ENCODE data around the gene TMEM30A.

Gene TMEM30A

DNA sequence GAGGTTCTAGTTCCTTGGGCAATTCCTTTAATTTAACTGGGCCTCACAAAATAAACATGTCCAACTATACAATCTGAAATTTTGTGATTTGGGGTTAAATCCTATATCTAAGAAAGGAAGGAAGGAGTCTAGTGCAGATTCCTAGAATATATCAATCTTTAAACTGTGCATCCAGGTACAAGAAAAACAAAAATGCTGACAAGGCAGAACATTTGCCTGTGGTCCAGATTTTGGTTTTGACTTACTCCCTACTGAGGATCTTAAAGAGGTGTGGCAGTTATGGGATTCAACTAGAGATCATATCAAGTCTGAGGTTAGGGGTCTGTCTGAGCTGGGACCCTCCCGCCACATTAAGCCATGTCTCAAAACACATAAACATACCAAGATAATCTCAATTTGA lies 23.3 kb downstream of the TMEM30A start:
- no peak for DNase-seq

DNA sequence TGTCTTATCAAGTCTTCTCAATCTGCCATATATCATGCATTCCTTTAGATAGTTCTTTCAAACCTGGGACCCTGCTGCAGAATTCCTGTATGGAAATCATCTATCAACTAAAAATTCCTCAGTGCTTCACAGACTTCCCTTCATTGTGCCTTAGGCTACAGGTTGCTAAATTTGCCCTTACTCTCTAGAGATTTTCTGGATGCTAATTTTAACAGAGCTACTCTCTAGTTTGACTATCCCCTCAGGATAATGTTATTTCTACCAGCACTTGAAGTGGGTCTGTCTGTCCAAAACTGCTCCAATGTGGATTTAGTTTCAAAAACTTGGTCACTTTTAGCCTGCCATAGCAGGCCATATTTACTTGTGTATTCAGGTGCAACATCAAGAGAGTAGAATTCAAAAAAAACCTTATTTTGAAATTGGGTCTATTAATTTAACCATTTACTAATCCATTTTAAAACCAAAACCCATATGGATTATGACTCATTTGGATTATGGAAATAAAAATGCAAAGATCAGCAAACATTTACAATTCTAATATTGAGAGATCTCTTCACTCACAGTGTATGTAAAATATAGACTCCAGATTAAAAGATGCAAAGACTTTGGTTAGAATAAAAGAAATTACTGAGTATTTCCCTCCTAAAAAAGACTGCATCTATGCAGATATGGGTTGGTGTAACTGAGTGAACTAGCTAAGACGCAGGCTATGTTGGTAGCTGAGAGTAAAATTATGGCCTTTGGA lies 27.1 kb downstream of the TMEM30A start:
- no peak for DNase-seq

DNA sequence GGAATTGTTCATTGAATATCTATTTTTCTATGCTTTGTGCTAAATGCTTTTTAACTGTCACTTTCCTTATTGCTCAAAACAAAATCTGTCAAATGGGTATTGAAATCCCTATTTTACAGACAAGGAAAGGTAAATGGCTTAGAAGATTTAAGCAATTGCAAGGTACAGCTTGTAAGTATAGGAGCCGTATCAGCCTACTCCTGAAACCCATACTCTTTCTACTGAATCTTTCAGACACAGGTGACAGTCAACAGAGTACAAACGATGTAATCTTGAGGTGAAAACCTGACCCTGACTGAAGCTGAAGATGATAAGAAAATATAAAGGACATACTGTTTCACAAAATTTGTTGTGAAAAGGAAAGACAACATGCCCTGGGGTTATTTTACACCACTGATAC lies 34.0 kb downstream of the TMEM30A start:
- no peak for DNase-seq

DNA sequence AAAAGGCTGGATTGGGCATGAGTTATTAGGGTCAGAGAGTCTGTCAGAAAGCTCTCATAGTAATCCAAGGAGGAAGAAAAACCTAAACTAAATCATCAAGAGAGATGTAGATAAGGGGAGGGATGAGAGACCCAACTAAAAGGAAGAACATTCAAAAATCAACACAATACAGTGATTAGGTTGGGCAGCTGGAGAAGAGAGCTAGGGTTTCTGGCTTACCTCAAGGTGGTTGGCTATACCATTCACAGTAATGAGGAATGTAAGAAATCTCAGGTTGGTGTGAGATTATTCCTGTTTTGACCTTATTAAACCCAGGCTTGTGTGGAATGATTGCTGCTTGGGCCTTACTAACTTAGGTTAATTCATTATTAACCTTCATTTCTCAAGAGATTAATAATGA lies 34.8 kb downstream of the TMEM30A start:
- DNase-seq, result no peak

DNA sequence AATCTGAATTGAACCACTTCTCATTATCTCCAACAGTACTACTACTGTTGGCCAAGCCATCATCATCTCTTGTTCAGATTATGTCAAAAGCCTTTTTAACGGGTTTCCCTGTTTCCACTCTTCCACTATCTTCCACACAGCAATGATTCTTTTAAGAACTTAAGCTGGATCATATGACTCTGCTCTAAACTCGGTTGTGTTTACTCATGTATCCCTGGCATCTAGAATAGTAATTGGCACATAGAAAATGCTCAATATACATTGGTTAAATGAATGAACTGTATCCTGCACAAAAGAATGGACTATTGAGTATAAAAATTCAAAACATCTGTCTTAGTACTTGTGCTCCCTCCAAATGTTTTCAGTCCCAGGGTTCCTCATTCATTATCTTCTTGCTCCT lies 38.2 kb downstream of the TMEM30A start:
- no peak for DNase-seq

DNA sequence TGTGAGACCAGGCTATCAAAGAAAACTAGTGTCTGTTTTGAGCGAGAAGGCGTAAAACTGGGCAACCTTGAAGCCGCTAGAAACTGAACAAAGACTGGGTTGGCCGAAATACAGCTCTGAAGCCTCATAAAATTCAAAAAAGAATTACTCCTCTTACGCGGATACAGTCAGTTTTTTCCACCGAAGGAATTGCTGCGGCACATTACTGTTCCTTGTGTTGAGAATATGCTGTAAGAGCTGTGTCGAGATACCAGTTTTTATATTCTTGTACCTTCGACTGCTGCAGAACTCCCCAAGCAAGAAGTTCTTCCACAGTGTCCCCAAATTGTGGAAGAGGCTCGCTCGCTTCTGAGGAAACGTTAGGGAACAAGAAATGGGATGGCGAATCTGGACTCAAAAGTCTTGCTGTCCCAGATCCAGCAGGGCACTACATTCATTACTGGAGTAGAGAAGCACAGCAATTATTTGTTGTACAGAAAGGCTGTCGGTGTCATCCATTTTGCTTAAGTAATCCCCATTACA lies 40.5 kb downstream of the TMEM30A start:
- DNase-seq, result no peak

DNA sequence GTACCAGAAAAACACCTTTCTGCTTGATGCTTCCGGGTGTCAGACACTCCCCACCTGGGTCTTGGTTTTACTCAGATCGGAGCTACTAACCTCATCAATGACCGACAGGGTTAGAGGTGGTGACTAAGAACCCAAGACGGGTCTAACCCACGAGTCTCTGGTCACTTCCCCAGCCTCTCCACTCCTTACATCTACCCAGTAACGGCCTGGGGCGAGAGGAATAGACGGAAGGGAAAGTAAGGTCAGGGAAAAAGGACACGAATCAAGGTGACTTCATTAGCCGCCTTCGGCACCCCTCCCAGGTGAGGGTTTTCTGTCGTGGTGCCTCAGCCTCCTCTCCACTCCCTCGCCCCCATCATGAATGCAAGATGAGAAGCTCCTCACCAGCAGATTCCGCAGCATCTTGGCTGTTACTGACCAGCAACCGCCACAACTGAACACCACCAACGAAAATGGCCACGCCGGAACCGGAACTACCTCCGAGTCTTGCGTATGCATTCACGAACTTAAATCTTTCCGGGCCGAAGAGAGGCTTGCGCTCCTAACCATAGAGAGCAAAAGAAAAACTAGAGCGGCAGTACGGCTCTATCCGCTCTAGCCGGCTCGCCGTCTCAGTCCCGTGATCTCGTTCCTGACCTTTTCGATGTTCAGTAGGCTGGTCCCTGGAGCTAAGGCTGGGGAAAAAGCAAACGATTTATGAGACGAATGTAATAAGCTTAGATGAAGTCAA lies 41.1 kb downstream of the TMEM30A start, which contains the start of gene COX7A2:
Gene COX7A2, minus strand, starts transcription at position 469 of the 730 bp plus-strand sequence. Its CDS starts 67 bp downstream, at position 402.
- peak; percentile 98 for DNase-seq

DNA sequence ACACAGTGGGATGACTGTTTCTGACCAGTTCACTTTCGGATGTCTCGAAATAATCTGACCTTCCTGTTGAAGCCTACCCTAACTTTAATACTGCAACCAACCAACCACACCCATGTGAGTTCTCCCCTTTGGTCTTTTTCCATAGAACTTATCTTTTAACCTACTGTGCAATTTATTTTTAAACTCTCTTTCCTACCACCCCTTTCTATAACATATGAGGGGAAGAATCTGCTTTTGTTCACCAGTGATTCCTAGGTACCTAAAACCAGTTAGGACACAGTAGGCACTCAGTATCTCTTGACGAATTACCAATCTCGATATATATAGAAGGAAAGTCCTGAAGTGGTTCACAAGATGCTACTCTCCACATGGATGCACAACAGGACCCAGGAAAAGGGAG lies 48.0 kb downstream of the TMEM30A start:
- DNase-seq, result no peak

DNA sequence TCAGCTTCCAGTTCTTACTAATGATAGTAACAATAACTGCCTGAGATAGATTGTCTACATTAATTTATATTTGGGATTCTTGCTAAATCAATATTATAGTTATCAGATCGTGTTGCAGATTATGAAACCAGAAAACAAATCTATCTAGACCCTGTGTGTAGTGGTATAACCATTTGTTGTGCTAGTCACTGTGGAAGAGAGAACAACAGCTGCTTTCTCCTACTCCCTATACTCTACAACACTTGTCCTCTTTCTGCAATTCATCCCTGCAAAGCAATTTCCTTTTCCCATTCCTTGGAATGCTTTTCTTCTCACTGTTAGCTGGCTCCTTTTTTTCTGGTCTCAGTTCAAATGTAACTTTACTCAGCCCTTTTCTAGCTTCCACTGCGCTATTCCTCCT lies 49.3 kb downstream of the TMEM30A start:
- no peak for DNase-seq

DNA sequence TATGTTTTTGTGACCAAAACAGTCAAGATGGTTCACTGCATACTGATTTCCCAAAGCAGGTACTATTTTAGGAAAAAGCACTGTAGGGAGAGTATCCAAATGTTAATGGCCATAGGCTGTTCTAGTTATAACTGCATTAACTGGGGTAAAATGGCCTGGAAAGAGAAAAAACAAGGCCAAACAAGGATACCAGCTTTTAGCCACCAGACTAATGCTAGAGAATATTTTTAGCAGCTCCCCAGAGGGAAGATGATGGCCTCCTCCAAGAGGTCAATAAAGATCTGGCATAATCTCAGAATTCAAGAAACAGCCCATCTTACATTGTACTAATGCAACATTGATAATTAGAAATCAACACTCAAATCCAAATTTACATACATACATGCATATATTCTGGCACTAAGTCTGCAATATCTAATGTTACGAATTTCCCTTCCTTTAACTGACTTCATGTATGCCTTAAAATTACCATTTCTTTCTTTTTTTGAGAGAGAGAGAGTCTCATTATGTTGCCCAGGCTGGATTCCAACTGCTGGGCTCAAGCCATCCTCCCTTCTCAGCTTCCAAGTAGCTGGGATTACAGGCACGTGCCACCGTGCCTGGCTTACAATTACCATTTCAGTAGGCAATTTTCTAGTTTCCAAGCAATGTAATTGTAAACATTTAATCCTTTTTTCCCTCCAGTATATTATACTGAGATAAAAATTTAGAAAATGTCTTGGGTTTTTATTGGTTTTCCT lies 50.3 kb downstream of the TMEM30A start:
- DNase-seq, result no peak

DNA sequence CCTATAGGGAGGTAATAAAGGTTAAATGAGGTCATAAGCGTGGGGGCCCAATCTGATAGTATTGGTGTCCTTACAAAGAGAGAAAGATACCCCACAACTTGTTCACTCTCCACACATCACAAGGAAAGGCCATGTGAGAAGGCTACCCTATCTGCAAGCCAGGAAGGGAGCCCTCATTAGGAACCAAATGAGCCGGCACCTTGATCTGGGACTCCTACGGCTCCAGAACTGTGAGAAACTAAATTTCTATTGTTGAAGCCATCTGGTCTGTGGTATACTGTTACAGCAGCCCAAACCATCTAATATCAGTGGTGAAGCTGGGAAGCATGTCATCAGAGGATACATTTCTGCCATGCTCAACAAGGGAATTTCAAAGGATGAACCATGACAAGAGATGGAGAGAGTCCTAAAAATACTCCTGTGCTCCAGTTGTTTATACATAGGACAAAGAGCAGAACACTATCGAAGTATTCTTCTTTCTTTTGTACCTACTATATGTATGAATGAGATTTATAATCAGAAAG lies 51.4 kb downstream of the TMEM30A start:
- DNase-seq, result no peak

DNA sequence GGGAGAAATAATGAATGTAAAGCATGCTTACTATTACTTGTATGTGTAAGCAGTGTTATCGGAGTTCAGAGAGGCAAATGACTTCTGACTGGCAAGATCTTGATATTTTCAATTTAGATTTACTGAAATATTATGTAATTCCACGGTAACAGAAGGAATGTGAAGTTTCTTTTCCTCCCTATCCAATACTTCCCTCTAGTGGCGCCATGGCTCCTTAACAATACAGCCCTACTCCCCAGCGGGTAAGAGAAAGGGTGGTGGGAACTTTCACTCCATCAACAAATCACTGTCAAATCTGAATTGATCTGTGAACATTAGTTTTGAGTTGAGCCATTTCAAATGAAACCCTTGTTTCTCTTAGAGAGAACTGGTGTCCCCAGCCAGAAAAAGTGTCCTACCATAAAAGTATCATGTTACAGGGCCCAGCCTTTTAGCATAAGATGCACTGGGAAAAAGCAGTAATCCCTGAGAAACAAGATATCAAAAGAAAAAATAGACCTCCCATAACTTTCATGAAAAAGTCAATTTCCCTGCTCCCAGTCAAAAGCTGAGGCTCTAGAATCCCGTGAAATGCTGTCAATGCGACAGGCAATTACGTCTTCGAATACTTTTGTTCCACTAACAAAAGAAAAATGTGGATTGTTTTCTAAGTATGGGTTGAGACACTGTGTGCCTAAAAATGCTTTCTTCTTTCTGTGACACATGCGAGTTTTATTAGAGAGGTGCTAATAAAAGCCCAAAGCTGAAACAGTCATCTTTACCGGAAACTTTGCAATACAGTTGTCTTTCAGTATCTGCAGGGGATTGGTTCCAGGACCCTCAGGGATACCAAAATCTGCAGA lies 53.9 kb downstream of the TMEM30A start:
- peak; percentile 69 for DNase-seq

DNA sequence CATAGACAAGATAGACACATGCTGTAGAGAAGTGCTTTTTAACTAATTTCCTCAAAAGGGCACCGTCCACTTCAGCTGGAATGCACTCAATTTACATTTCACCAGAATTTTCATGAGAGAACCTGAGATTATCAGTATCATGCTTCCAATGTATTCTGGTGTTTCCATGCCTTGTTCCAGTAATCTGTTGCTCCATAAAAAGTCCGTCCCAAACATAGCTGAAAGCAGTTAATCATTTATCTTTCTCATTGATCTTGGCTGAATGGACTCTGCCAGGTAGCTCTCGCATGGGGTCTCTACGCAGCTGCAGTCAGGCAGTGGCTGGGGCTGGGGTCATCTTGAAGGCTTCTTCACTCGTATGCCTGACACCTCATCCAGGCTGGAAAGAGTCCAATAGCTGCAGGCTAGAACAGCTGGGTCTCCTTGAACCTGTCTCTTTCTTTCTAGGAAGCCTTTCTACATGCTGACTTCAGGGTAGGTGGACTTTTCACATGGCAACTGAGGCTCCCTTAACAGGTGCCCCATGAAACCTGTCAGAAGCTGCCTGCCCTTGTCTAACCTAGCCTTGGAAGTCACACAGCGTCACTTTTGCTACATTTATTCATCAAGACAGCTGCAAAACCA lies 60.2 kb downstream of the TMEM30A start:
- no peak for DNase-seq

DNA sequence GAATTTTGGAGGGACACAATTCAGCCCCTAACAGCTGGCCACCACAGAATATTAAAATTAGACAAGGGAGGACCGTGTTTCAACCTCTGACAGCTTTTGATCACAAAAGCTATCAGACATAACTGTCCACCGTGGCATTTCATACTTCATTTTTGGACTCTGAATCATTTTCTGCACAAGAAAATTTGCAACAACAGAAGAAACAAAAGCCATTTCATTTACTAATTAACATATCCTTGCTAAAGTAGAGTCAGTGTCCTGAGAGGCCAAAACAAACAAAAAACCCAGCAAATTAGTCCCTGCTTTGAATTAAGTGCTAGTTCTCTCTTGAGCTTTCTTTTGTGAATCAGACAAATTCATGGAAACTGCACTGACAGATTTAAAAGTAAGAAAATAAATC lies 61.2 kb downstream of the TMEM30A start:
- no peak for DNase-seq

DNA sequence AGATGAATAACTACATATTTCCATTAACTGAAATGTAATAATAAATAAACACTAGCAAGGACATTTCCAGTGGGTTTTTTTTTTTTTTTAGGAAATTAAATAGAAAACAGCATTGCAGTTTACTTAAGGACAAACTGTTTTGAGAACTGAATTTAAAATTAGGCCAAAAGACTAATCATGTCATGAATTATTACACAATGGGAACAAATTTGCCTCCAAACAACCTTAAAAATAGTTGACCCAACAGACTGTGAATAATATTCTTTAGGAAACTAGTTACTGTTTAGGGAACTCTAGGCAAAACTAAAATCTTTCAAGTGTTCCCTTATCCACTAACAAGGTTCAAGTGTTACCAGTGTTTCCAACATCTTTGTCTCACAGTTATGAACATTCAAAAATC lies 62.3 kb downstream of the TMEM30A start:
- DNase-seq, result no peak

DNA sequence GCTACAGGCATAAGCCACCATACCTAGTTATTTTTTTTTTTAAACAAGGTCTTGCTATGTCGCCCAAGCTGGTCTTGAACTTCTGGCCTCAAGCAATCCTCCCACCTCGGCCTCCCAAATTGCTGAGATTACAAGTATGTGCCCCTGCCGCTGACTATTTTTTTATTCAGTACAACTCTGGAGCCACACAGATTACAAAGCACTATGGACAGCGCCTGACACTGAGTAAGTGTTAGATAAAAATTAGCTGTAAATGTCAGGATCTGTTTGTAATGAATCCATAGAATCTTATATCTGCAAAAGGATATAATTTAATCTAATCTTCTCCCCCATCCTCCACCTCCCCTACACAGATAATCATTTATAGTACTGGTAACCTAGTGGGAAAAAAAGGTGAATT lies 63.5 kb downstream of the TMEM30A start:
- DNase-seq, result no peak

DNA sequence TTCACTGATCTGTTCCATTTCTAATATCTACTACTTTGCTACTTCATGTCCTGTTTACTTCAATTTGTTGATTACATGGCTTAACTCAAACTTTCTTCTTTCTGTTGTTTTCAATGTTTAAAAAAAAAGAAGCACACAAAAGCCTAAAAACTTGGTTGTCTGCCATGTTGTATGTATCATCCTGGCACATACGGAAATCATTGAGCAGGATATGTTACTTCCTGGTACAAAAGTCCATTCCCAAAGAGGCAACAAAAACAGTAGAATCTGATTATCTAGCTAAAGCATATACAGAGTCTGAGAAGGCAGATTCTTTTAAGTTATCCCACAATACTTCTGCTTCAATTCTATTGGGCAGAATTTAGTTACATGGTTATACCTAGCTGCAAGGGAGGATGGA lies 64.2 kb downstream of the TMEM30A start:
- no peak for DNase-seq

DNA sequence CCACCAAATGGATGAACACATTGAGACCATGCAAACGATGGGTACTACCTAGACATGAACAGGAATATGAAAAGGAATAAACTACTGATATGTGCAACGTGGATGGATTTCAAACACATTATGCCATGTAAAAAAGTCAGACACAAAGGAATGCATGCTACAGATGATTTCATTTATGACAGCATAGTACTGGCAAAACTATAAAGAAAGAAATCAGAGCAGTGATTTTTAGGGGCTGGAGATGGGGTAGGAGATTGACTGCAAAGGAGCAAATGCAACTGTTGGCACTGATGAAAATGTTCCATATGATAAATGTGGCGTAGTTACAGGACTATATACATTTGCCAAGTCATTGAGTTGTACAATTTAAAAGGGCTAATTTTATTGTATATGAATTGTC lies 65.3 kb downstream of the TMEM30A start:
- no peak for DNase-seq

DNA sequence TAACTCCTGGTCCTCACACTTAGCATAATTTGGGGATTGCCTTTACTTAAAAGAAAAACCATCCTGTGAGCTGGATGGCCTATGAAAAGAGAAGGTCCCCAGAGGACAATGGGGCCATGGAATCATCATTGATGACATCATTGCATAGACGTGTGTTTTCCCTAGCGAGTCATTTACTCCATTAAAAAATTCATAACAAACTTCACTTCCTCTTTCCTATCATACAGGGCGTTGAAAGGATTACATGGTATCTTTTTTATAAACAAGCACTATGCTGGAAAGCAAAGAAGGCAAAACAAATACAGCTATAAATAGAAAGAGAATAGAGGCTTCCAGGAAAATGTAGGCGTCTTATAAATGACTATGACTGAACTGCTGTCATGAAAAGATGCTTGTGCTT lies 67.4 kb downstream of the TMEM30A start:
- peak; percentile 75 for DNase-seq

DNA sequence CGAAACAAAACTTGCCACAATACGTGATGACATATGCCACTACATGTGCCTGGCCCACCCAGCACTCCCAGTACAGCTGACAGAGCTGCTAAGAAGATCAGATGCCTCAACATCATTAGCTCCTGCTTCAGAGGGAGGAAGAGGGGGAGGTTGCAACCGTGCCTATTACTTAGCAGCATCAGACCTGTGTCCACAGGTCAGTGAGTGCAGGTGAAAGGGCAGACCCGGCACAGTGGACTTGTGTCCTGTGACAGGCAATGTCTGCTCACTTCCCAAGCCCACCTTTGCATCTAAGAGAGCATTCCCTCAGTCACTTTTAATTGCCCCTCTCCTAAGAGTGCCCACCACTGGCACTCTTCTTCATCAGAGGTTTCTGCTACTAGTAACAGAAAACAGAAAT lies 69.3 kb downstream of the TMEM30A start:
- no peak for DNase-seq

DNA sequence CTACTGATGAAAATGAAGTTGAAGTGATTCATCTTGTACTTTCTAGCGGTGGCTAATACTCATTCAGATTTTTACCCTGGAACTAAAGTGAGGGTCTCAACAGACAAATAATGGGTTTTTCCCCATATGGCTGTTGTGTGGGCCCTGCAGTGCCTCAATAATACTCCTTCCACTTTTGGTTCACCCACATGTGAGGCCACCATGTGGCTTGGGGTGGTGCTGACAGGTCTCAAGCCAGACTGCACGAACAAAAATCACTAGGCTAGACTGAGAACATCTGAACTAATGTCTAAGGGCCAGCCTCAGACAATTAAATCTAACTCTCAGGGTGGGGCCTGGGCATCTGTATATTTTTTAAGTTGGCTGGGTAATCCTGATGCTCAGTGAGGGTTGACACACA lies 70.9 kb downstream of the TMEM30A start:
- DNase-seq, result no peak

DNA sequence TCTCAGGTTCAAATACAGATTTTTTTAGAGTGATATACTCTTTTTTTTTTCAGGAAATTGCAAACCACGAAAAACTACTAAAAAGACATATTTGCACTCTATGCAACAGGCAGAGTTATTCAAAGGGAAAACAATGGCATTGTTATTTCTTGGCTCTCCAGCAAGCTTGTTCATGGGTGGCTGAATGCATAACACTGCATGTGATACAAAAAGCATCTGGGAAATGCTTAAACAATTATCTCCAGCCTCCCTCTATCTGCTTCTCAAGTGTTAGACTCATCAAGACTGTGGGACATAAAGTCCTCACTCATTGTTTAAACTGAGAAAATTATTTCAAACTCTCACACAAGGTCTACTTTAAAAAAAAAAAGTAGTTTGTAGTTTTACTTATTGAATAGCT lies 71.5 kb downstream of the TMEM30A start:
- DNase-seq, result no peak
